ENCODE measurements around the gene LYRM4.

Gene LYRM4

DNA sequence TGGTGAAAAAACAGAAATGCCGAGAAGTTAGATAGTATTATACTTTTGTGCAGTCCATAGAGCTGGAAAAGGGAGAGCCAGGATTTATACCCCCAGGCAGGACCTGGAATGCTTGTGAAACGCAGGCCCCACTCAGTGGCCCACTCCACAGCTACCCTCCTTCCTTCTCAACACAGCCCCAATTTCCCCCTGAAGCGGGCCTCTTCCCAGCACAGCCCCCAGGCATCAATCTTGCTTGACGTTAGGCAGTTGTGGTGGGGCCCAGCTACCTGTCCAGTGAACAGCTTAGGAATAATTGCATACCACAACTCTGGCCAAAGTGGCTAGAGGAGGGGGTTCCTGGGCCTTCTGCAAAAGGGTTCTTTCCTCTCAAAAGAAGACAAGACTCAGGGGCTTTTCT is 114.4 kb downstream of the LYRM4 start:
- DNase-seq (ENCODE audit: low read depth), result no peak

GRCh38 chr6:5143634-5144311 is 117.0 kb downstream of the LYRM4 start:
- peak; percentile 80 for DNase-seq (ENCODE audit: low read depth)

DNA sequence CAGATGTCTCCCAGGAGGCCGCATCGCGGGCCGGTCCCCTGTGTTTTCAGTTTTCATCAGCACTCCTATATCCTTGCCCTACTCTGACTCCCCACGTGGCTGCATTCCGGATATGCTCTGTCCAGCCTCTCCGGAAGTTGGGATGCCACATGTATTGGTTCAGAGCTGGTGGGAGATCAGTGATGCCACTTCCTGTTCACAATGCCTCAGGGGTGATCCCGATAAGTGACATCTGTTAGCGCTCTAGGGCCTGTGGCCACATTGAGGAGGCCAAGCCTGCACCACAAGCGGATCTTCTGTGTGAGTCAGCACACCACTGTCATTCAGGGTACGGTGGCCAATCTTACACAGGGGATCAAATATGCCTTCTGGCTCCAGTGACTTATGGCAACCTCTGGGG is 117.8 kb downstream of the LYRM4 start:
- no peak for DNase-seq (ENCODE audit: low read depth)

GRCh38 chr6:5142131-5142530 is 118.6 kb downstream of the LYRM4 start:
- no peak for DNase-seq (ENCODE audit: low read depth)

DNA sequence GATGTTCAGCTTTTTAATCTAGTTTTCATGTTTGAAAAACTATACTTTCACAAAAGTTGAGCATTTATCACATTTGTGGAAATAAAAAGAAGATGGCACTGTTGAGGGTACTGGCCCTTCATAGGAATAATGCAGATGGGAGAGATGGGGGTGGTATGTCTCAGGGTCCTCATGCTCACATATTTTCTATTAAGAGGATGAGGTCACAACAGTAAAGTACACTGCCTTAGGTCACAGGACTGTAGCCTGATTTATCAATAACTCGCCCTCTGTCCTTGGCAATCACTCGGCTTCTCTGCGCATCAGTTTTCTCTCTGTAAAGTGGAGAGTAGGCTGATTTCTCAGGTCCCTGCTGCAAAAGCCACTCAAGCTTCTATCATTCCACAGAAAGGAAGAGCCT is 119.7 kb downstream of the LYRM4 start:
- no peak for DNase-seq (ENCODE audit: low read depth)

DNA sequence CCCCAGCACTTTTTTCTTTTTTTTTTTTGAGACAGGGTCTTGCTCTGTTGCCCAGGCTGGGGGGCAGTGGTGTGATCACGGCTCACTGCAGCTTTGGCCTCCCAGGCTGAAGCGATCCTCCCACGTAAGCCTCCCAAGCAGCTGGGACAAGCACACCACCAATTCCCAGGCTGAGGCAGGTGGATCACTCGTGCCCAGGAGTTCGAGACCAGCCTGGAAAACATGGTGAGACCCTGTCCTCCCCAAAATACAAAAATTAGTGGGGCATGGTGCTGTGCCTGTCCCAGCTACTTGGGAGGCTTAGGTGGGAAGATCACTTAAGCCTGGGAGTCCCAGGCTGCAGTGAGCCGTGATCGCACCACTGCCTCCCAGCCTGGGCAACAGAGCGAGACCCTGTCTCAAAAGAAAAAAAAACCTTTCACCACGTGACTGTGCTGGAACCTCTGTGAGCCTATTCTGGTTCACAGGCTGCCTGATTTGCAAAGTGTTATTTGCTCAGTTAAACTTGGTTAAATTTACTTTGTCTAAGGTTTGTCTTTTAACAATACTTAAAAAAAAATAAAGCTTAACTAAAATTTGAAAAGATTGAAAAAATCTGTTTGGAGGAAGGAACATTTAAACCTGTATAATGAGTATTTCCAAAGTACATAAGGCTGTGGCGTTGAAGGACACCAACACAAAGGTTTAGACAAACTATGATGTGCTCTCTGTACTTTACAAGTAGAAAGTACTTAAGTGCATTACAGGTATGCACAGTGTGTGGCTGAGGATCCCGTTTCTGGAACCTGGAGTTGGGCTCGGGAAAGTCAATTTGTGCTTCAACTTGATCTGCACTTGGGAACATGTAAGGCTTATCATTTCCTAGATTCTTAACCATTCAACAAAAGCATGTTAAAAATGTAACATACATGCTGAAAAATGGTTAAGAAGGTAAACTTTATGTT is 120.7 kb downstream of the LYRM4 start:
- DNase-seq (ENCODE audit: low read depth), result no peak

DNA sequence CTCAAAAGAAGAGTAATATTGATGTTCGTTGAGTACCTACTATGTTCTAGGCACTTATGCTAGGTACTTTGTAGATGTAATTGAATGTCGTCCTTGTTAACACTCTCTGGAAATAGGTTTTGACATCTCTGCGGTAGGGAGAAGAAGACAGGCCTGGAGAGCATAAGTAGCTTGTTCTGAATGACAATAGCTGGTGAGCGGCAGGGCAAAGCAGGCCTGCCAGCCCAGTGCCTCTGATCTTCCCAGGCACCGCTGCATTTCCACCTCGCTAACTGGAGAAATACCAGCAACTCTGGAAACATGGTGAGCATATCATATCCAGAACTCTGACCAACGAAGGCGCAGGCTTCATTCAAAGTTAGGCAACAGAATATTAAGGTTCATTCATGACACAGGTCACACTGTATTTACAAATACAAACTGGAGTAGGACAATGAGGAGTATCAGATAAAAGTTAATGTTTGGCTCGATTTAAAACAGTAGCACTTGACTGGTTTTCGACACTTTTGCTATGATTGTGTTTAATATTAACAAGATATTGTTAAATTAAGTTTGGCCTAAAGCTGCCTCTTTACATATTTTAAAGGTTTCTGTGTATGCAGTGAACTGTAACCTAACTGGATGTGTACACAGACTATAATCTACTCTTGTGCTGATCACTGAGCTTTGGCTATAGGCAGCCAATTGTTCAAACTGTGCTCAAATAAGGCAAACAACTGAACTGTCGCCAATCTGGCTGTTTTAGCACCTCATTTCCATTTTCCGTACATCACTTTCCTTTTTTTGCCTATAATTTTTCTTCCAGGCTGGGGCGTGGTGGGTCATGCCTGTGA is 121.5 kb downstream of the LYRM4 start:
- DNase-seq (ENCODE audit: low read depth), result no peak

DNA sequence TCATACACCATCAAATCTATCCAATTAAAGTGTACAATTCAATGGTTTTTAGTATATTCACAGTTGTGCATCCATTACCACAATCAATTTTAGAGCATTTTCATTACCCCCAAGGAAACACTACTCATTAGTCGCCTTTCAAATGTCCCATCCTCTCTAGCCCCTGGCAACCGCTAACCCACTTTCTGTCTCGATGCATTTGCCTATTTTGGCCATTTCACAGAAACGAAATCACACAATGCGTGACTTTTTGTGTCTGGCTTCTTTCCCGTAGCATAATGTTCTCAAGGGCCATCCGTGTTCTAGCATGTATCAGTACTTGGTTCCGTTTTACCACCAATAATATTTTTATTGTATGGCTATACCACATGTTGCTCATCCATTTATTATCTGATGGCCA is 123.9 kb downstream of the LYRM4 start:
- DNase-seq (ENCODE audit: low read depth), result no peak

- peak; percentile 12 for DNase-seq (ENCODE audit: low read depth)
Observed at GRCh38 chr6:5135788-5136376, 124.9 kb downstream of the LYRM4 start.

DNA sequence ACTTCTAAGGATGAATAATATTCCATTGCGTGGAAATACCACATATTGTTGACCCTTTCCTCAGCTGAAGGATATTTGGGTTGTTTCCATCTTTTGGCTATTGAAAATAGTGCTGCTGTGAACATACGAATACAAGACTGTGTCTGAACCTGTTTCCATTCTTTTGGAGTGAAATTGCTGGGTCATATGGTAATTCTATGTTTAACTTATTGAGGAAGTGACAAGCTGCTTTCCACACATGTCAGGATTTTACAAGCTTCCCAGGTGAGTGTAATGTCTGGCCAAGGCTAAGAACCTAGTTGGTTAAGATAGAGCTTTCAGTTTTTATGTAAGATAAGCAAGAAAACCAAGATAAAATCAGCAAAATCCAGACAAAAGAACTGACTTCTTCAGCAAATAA is 126.8 kb downstream of the LYRM4 start:
- DNase-seq (ENCODE audit: low read depth), result no peak

DNA sequence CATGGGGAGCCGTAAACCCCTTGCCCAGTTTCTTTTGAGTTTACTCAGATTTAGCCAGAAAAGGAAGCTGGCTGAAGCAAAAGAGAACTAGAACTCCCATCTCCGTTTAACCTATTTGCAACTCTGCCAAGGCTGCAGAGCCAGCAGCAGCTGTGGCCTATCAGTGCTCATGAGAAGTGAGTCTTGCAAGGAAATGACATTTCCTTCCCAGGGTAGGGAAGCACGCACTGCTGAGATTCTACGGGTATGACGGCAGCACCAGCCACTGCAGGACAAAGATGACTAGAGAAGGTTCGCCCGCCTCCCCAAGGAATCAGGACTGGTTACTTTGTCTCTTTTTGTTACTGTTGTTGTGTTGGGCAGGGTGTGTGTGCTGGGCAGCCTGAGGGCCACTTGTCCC is 128.0 kb downstream of the LYRM4 start:
- no peak for DNase-seq (ENCODE audit: low read depth)

DNA sequence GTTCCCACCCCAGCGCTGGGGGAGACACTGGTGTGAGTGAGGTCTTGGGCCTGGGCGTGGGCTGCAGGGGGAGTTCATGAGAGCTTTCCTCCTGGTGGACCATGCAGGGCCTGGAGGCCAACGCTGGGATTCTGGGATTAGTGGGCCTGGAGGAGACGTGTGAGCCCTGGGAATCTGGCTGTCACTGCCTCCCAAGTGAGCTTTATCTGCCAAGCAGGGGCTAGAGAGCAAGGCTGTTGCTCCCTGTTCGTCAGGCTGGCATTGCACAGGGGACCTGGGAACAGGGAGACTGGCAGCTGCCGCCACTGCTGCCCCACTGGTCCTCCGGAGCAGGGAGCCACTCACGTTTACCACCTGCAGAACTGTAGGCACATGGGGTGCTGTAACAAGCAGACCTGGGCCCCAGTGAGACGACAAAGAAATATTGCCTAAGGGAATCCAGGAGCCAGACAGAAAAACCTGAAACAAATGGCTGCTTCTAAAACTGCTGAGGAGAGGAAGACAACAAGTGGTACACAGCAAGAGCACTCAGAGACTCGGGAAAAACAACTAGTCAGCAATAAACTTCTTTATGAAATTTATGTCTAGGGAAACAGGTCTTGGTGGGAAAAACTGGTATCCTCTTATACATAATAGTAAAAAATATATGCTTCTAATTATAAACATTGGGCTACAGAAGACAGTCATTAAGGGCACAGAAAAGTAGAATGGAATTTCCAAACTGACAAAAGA is 130.4 kb downstream of the LYRM4 start:
- no peak for DNase-seq (ENCODE audit: low read depth)

GRCh38 chr6:5128351-5128750 is 132.4 kb downstream of the LYRM4 start:
- DNase-seq (ENCODE audit: low read depth), result no peak

GRCh38 chr6:5127106-5127687 is 133.6 kb downstream of the LYRM4 start:
- no peak for DNase-seq (ENCODE audit: low read depth)

DNA sequence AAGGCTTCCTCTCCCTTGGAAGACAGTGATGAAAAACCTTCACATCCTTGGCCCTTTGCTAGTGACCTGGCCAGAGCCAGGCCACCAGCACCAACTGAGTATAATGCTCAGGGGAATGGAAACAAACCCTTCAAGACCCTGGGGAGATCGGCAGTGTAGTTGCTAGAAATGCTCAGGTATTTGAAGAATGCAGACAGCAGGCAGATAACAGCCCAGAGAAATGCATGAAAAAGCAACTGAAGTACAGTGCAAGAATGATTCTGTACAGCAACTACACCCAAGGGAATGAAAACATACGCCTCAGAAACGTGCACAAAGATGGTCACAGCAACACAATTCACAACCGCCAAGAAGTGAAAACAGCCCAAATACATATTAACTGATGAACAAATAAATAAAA is 134.5 kb downstream of the LYRM4 start:
- no peak for DNase-seq (ENCODE audit: low read depth)

DNA sequence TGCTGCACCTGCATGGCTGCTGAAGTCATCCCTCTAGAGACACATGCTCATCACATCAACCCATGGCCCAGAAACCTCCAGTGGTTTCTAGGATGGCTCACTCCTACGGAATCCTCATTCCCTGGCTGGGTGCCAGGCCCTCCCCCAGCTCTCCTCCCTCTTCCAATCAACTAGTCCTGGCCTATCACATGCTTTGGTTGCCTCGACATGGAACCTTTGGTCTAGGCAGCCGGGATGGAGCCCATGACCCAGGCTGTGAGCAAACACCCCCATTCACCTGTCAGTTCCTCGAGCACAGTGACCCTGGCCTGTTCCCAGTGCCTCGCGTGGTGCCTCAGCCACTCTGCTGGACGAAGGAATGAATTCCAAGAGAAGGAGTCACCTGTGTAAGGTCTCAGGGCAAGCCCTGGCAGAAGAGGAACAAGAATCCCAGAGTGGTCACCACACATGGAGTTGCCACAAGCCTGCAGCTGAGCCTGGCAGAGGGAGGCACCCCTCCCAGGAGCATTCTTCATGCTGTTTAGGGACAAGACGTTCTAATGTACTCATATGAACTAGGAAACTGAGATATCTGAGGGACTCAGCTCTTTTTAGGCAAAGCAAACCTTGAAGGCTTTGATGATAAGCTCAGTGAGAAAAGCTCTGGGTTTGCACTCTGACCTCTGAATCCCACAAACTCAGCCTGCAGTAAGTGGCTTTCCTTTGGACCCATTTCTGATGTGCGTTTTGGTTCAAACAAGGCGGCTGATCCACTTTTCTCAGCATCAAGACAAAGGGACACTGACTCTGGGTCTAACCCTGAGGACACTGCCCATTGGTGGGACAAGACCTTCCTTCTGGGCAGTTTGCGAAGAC is 135.4 kb downstream of the LYRM4 start:
- DNase-seq (ENCODE audit: low read depth), result no peak

DNA sequence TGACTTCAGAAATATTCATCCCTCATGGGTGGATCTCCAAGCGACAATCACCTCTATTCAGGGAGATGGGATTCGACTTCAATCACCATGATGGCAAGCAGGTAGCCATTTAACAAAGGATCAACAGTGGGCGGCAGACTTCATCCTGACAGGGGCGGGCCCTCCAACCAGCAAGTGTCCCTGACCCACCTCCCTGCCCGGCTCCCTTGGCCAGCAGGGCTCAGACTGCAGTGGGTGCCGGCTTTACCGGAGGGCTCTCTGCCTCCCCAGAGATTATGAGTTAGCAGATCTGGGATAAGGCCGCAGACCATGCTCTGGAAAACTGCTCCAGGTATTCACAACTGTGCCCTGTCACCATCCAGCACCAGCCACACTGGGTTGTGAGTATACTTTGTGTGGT is 136.2 kb downstream of the LYRM4 start:
- no peak for DNase-seq (ENCODE audit: low read depth)

- no peak for DNase-seq (ENCODE audit: low read depth)
Observed at GRCh38 chr6:5123296-5124143, 137.2 kb downstream of the LYRM4 start.

- no peak for DNase-seq (ENCODE audit: low read depth)
Observed at GRCh38 chr6:5122504-5123112, 138.1 kb downstream of the LYRM4 start.

Measured in stimulated activated CD8-positive, alpha-beta memory T cell treated with anti-CD3 and anti-CD28 coated beads, Interleukin-15, amount 100 ng/mL, for 1 hour (primary cell).